CD14-positive monocyte (primary cell): ENCODE data around the gene UNK. TPM values are rescaled to one million over a fixed set of nuclear protein-coding genes. Genes with fewer than 3 reads are reported as not detected.

Experiments used
- DNase-seq, 3 donors: peaks; one replicate each; pipeline ENCODE4 v3.0.0-alpha.2; 2011 to 2022
- H2AFZ ChIP-seq: 2 replicates; pipeline ENCODE4 v1.6.0; 2012; ENCODE audit warnings: mild to moderate bottlenecking, low read depth, low read length, inconsistent platforms; ENCODE audit not compliant: insufficient read depth, poor library complexity, severe bottlenecking
- H3K27ac ChIP-seq, 2 donors: 1 replicate in 1 of 2; 2 replicates in 1 of 2; pipeline ENCODE4 v1.5.1; 2012 to 2013; ENCODE audit warnings: low read length in 2 of 2, control low read depth in 1 of 2, inconsistent platforms in 1 of 2, low read depth in 1 of 2, mild to moderate bottlenecking in 1 of 2
- H3K27me3 ChIP-seq, 2 donors: one replicate each; pipeline versions ENCODE4 v1.6.0 to v1.6.1; 2011 to 2013; ENCODE audit warnings: low read length in 2 of 2; ENCODE audit not compliant: control insufficient read depth in 2 of 2, insufficient read depth in 2 of 2
- H3K36me3 ChIP-seq, 2 donors: replicated peaks in 1 of 2; 1 replicate in 1 of 2; 2 replicates in 1 of 2; pipeline versions ENCODE4 v1.5.1 to v1.6.1; 2012 to 2013; ENCODE audit warnings: low read length in 2 of 2, control low read depth in 1 of 2, inconsistent platforms in 1 of 2, mild to moderate bottlenecking in 1 of 2; ENCODE audit not compliant: insufficient read depth in 2 of 2, control insufficient read depth in 1 of 2
- H3K4me1 ChIP-seq, 2 donors: 1 replicate in 1 of 2; 2 replicates in 1 of 2; pipeline versions ENCODE4 v1.5.1 to v1.6.1; 2012 to 2013; ENCODE audit warnings: low read length in 2 of 2, control low read depth in 1 of 2, inconsistent platforms in 1 of 2, mild to moderate bottlenecking in 1 of 2, moderate library complexity in 1 of 2; ENCODE audit not compliant: insufficient read depth in 2 of 2, control insufficient read depth in 1 of 2
- H3K4me2 ChIP-seq: replicated peaks from 2 replicates; pipeline ENCODE3; 2012; ENCODE audit warnings: low read length, moderate library complexity, mild to moderate bottlenecking; ENCODE audit not compliant: poor library complexity, severe bottlenecking; ENCODE audit errors: extremely low read depth
- H3K4me3 ChIP-seq, 3 experiments: fragments of 200-600 bp in 1 of 3; sonication (generic) in 1 of 3; replicated peaks in 1 of 3; 1 replicate in 2 of 3; 2 replicates in 1 of 3; pipeline ENCODE4 v1.5.1; 2011 to 2013; ENCODE audit warnings: low read length in 3 of 3, mild to moderate bottlenecking in 3 of 3, control low read depth in 2 of 3, low read depth in 2 of 3, inconsistent platforms in 1 of 3, moderate library complexity in 1 of 3
- H3K79me2 ChIP-seq: 2 replicates; pipeline ENCODE4 v1.6.0; 2012; ENCODE audit warnings: mild to moderate bottlenecking, control low read depth, inconsistent platforms, low read length, moderate library complexity; ENCODE audit not compliant: insufficient read depth
- H3K9ac ChIP-seq: 2 replicates; pipeline ENCODE4 v1.6.0; 2017; ENCODE audit warnings: low read length, mild to moderate bottlenecking; ENCODE audit not compliant: insufficient read depth, poor library complexity, severe bottlenecking
- H3K9me3 ChIP-seq, 2 donors: replicated peaks in 1 of 2; 1 replicate in 1 of 2; 2 replicates in 1 of 2; pipeline versions ENCODE4 v1.5.1 to v1.6.1; 2012 to 2013; ENCODE audit warnings: low read length in 2 of 2, control low read depth in 1 of 2; ENCODE audit not compliant: control insufficient read depth in 1 of 2, insufficient read depth in 1 of 2
- H4K20me1 ChIP-seq: 2 replicates; pipeline ENCODE4 v1.6.0; 2012; ENCODE audit warnings: mild to moderate bottlenecking, low read length, control low read depth, moderate library complexity; ENCODE audit not compliant: insufficient read depth
- H3K27ac Mint-ChIP-seq, 7 donors: one replicate each; pipeline ENCODE4 v1.8.0; 2020; ENCODE audit warnings: mild to moderate bottlenecking in 7 of 7, mixed read lengths in 7 of 7, moderate library complexity in 6 of 7, inconsistent platforms in 2 of 7
- H3K27me3 Mint-ChIP-seq, 3 donors: one replicate each; pipeline ENCODE4 v1.8.0; 2021 to 2022; ENCODE audit warnings: low read depth in 3 of 3, mild to moderate bottlenecking in 3 of 3, mixed read lengths in 3 of 3, moderate library complexity in 3 of 3, inconsistent platforms in 1 of 3
- H3K36me3 Mint-ChIP-seq, 2 donors: one replicate each; pipeline ENCODE4 v1.8.0; 2020; ENCODE audit warnings: mixed read lengths in 2 of 2, inconsistent platforms in 1 of 2, mild to moderate bottlenecking in 1 of 2
- H3K4me1 Mint-ChIP-seq: one replicate; pipeline ENCODE4 v1.8.0; 2020; ENCODE audit warnings: mild to moderate bottlenecking, mixed read lengths
- H3K4me3 Mint-ChIP-seq, 2 donors: one replicate each; pipeline ENCODE4 v1.8.0; 2020; ENCODE audit warnings: mild to moderate bottlenecking in 2 of 2, mixed read lengths in 2 of 2, moderate library complexity in 1 of 2
- H3K9me3 Mint-ChIP-seq, 7 donors: one replicate each; pipeline ENCODE4 v1.8.0; 2020 to 2022; ENCODE audit warnings: mixed read lengths in 7 of 7, mild to moderate bottlenecking in 6 of 7, moderate library complexity in 6 of 7, inconsistent platforms in 2 of 7
- WGBS: methylation state at CpG from one replicate; pipeline ENCODE4 v1.1.5; 2013; ENCODE audit warnings: missing lambda C conversion rate; ENCODE audit not compliant: insufficient coverage; 5-methylcytosine and 5-hydroxymethylcytosine counted together
- intact Hi-C, 2 donors: fragments of 100-400 bp; cut with micrococcal nuclease; formaldehyde crosslinking; loops; one replicate each; pipeline versions ENCODE4 v1.15.0 to v1.15.1; 2023
- polyA plus RNA-seq, 3 donors: library from polyadenylated mRNA; depleted of rRNA in 1 of 3; unstranded in 2 of 3; stranded (reverse) in 1 of 3; fragments of 300-500 nt in 2 of 3; fragments of >200 nt in 1 of 3; fragmentation: Illumina TruSeq in 2 of 3; gene quantifications; 1 replicate in 2 of 3; 2 replicates in 1 of 3; pipeline ENCODE4 v1.2.3, GENCODE V29; 2012 to 2021
- TF ChIP-seq, protein P1 (sequence below): fragments of 200-600 bp; IDR thresholded peaks from one replicate; pipeline ENCODE4 v1.8.0; 2022; ENCODE audit warnings: antibody characterized with exemption, mild to moderate bottlenecking

Gene UNK
- polyA plus RNA-seq, 3 donors = 6.3 to 12.9 (median 7.8) TPM

DNA sequence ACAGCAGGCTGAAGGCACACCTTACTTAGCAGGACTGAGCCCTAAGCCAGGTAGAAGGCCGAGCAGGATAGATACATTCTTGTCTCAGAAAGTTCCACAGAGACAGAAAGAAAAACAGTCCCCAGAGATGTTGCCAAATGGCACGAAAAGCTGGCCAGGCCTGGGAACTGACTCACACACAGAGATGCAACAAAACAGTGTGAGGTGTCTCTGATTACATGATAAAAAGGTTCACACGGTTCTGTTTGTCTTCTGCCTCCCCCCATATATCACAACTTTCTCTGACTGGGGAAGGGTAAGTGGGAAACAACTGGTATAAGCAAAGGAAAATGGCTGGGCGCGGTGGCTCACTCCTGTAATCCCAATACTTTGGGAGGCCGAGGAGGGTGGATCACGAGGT lies 68.8 kb downstream of the UNK start:
- H3K4me3 ChIP-seq = peak overlapping the region in 1 of 3 experiments; percentile 11
- peaks cover 28% of the 10 kb centered on the region for H4K20me1 ChIP-seq

DNA sequence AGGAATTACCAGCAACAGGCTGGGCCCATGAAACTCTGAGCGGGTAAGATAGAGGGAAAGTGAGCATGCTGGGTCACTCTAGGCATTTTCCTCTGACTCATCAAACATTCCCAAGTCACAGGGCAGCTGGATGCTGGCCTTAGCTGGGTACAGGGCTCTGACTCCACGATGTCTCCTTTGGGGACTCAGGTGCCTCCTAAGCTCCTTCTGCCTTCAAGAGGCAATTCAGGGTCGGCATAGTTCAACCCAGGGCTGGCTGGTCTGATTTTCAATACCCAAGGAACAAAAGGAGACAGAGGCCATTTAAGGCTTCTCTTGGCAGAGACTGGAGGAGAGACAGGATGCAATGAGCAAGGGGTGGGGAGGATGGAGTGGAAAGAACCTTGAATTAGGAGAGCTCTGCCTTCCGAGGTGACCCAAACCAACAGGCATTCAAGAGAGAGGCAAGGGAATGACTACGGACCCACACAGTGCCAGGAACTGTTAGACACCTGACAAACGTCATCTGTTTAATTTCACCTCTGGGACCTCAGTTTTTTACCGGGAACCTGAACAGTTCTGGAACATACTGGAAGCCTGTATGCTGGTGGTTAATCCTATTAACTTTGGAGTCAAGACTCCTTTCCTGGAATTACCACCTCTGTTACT lies 69.6 kb downstream of the UNK start:
- Mint-ChIP-seq H3K27ac (peak overlapping the region in 1 of 7 donors; percentile 83), H3K4me1 (peaks cover 38% of the 10 kb centered on the region), H3K9me3 (peaks cover 0 to 2% (median 0%) of the 10 kb centered on the region in 7 donors), H3K36me3 (peaks cover 27 to 33% of the 10 kb centered on the region in 2 donors), H3K27me3 (peaks cover 0 to 4% (median 0%) of the 10 kb centered on the region in 3 donors), H3K4me3 (no peak overlapping the region)
- DNase-seq = peak in 2 of 3 donors; percentile 41 to 90
- Histone ChIP-seq H2AFZ (no peak overlapping the region), H3K4me3 (peak overlapping the region; percentile 60 to 95 (median 89)), H3K27ac (peak overlapping the region; percentile 46 to 91), H3K9me3 (no peaks in the 10 kb centered on the region), H4K20me1 (peaks cover 20% of the 10 kb centered on the region), H3K36me3 (peaks cover 22 to 27% of the 10 kb centered on the region in 2 donors), H3K27me3 (no peaks in the 10 kb centered on the region), H3K4me1 (peaks cover 43 to 49% of the 10 kb centered on the region in 2 donors), H3K4me2 (peak overlapping the region; percentile 86), H3K9ac (peak overlapping the region; percentile 78), H3K79me2 (peaks cover 51% of the 10 kb centered on the region)
- TF ChIP-seq, protein P1, sequence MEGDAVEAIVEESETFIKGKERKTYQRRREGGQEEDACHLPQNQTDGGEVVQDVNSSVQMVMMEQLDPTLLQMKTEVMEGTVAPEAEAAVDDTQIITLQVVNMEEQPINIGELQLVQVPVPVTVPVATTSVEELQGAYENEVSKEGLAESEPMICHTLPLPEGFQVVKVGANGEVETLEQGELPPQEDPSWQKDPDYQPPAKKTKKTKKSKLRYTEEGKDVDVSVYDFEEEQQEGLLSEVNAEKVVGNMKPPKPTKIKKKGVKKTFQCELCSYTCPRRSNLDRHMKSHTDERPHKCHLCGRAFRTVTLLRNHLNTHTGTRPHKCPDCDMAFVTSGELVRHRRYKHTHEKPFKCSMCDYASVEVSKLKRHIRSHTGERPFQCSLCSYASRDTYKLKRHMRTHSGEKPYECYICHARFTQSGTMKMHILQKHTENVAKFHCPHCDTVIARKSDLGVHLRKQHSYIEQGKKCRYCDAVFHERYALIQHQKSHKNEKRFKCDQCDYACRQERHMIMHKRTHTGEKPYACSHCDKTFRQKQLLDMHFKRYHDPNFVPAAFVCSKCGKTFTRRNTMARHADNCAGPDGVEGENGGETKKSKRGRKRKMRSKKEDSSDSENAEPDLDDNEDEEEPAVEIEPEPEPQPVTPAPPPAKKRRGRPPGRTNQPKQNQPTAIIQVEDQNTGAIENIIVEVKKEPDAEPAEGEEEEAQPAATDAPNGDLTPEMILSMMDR = no peak
- intact Hi-C loops = no loop called here
- 39% methylated on average over 4 of the region's 7 CpGs for WGBS

More for the DNA sequence above, 68.8 kb downstream of the UNK start:
- Mint-ChIP-seq H3K9me3 (peaks cover 0 to 2% (median 0%) of the 10 kb centered on the region in 7 donors), H3K4me3 (peak overlapping the region in 1 of 2 donors; percentile 11), H3K4me1 (peaks cover 30% of the 10 kb centered on the region), H3K27ac (peak overlapping the region in 5 of 7 donors; percentile 30 to 76 (median 58)), H3K36me3 (peaks cover 32 to 41% of the 10 kb centered on the region in 2 donors), H3K27me3 (peaks cover 0 to 3% (median 0%) of the 10 kb centered on the region in 3 donors)
- H3K9me3 ChIP-seq = no peaks in the 10 kb centered on the region
- DNase-seq = peak in 1 of 3 donors; percentile 38
- no peak overlapping the region for H2AFZ ChIP-seq
- H3K9ac ChIP-seq = no peak overlapping the region
- WGBS = 97% methylated on average over 3 of the region's 7 CpGs
- no peaks in the 10 kb centered on the region for H3K27me3 ChIP-seq
- peaks cover 35 to 48% of the 10 kb centered on the region in 2 donors for H3K4me1 ChIP-seq
- intact Hi-C loops = no loop called here
- peaks cover 51% of the 10 kb centered on the region for H3K79me2 ChIP-seq
- peak overlapping the region; percentile 86 for H3K4me2 ChIP-seq
- H3K36me3 ChIP-seq = peaks cover 30 to 35% of the 10 kb centered on the region in 2 donors
- TF ChIP-seq, protein P1 = no peak
- peak overlapping the region in 1 of 2 donors; percentile 0 for H3K27ac ChIP-seq
